Activated CD4-positive, alpha-beta T cell treated with anti-CD3 and anti-CD28 coated beads for 36 hours (primary cell): ENCODE data around the gene EGFL8. TPM values are rescaled to one million over a fixed set of nuclear protein-coding genes. Genes with fewer than 3 reads are reported as not detected.

Experiments used
- ATAC-seq: fragments of 200-7000 bp; cut with Tn5 transposase; one replicate; pipeline ENCODE4 v1.10.0; 2021; ENCODE audit warnings: mild to moderate bottlenecking, moderate library complexity
- CTCF ChIA-PET: fragments of 350-600 bp; sonication (Branson Sonifier 250); formaldehyde crosslinking; loops from one replicate; lab custom pipeline; 2021; ENCODE audit warnings: antibody characterized with exemption; lab: Charles Lee
- POLR2A ChIA-PET: fragments of 350-600 bp; sonication (Branson Sonifier 250); formaldehyde crosslinking; loops from one replicate; lab custom pipeline; 2021; ENCODE audit warnings: antibody characterized with exemption, inconsistent platforms; lab: Charles Lee
- DNase-seq: peaks from one replicate; pipeline ENCODE4 v3.0.0-alpha.2; 2020
- H3K27ac Mint-ChIP-seq: one replicate; pipeline ENCODE4 v1.8.0; 2021; ENCODE audit warnings: mixed read lengths
- H3K27me3 Mint-ChIP-seq: one replicate; pipeline ENCODE4 v1.8.0; 2021; ENCODE audit warnings: mixed read lengths
- H3K36me3 Mint-ChIP-seq: one replicate; pipeline ENCODE4 v1.8.0; 2021; ENCODE audit warnings: low read depth, mixed read lengths
- H3K4me1 Mint-ChIP-seq: one replicate; pipeline ENCODE4 v1.8.0; 2021; ENCODE audit warnings: mixed read lengths
- H3K4me3 Mint-ChIP-seq: one replicate; pipeline ENCODE4 v1.8.0; 2021; ENCODE audit warnings: mild to moderate bottlenecking, moderate library complexity, mixed read lengths
- H3K9me3 Mint-ChIP-seq: one replicate; pipeline ENCODE4 v1.8.0; 2021; ENCODE audit warnings: low read depth, mixed read lengths
- intact Hi-C, 2 experiments: fragments of 100-400 bp; cut with DNase I in 1 of 2; cut with micrococcal nuclease in 1 of 2; formaldehyde crosslinking; loops; one replicate each; pipeline versions ENCODE4 v1.14.2 to v1.15.1; 2022 to 2024; cut with DNase I, micrococcal nuclease
- total RNA-seq, 2 experiments: library from RNA; stranded (reverse); gene quantifications; one replicate each; pipeline ENCODE4 v1.2.3, GENCODE V29; 2021

EGFL8 gene
- total RNA-seq, 2 experiments from 2014 or later, result 9.1 to 10.9 TPM

GRCh38 chr6:32127717-32128592, 36.4 kb upstream of the EGFL8 start, which contains the start of gene ATF6B:
TSS of gene ATF6B (minus strand) at chr6:32128246. CDS start at chr6:32128207, 39 bp downstream.
- Mint-ChIP-seq H3K27me3 (no peaks in the 10 kb centered on the region), H3K27ac (peak within 1 kb of the TSS; percentile 98), H3K4me3 (peak within 1 kb of the TSS; percentile 99), H3K4me1 (peaks cover 39% of the 10 kb centered on the region), H3K36me3 (peaks cover 18% of the 10 kb centered on the region), H3K9me3 (no peaks in the 10 kb centered on the region)
- ATAC-seq (peak; percentile 91), DNase-seq (peak; percentile 99)
- CTCF ChIA-PET, result interaction anchor here (0.6 to 4.2 kb wide), 6 partner anchors 8 to 1946 kb away, joined by 3 to 36 read pairs (median 4); no protein-coding TSS in a partner anchor
- intact Hi-C loops, result loop anchor here (1.0 to 10.0 kb wide), 5 partner anchors 50 to 725 kb away; partner anchors contain the start of genes ATP6V1G2 (in 1 of the 2), DDX39B (in 1 of the 2), EHMT2 (in 1 of the 2) and NFKBIL1 (in 1 of the 2)
- POLR2A ChIA-PET, result interaction anchor here (0.6 to 2.2 kb wide), 11 partner anchors 9 to 844 kb away, joined by 3 to 8 read pairs (median 3); partner anchors contain the start of gene EHMT2

GRCh38 chr6:32128751-32129296, 35.6 kb upstream of the EGFL8 start:
- H3K4me3 Mint-ChIP-seq, result peak overlapping the region; percentile 99
- H3K4me1 Mint-ChIP-seq, result peaks cover 39% of the 10 kb centered on the region
- H3K27ac Mint-ChIP-seq, result peak overlapping the region; percentile 98
- H3K36me3 Mint-ChIP-seq, result peaks cover 16% of the 10 kb centered on the region
- ATAC-seq, result no peak
- no peaks in the 10 kb centered on the region for H3K9me3 Mint-ChIP-seq
- POLR2A ChIA-PET, result interaction anchor here (0.7 to 2.2 kb wide), 5 partner anchors 20 to 294 kb away, joined by 3 to 8 read pairs (median 4); partner anchors contain the start of gene EHMT2
- no peaks in the 10 kb centered on the region for H3K27me3 Mint-ChIP-seq
- CTCF ChIA-PET, result interaction anchor here (0.6 to 4.2 kb wide), 7 partner anchors 11 to 81 kb away, joined by 3 to 36 read pairs (median 4); partner anchors contain the start of gene GPSM3
- intact Hi-C loops, result loop anchor here (1.0 to 10.0 kb wide), 5 partner anchors 49 to 724 kb away; partner anchors contain the start of genes ATP6V1G2 (in 1 of the 2), DDX39B (in 1 of the 2), EHMT2 (in 1 of the 2) and NFKBIL1 (in 1 of the 2)
- DNase-seq, result no peak

GRCh38 chr6:32129297-32130088, 34.9 kb upstream of the EGFL8 start:
- Mint-ChIP-seq H3K4me1 (peaks cover 36% of the 10 kb centered on the region), H3K9me3 (no peaks in the 10 kb centered on the region), H3K36me3 (peaks cover 12% of the 10 kb centered on the region), H3K27me3 (no peaks in the 10 kb centered on the region), H3K4me3 (peak overlapping the region; percentile 99), H3K27ac (peak overlapping the region; percentile 97)
- ChIA-PET CTCF (interaction anchor here (0.6 to 4.2 kb wide), 9 partner anchors 12 to 82 kb away, joined by 3 to 36 read pairs (median 4); partner anchors contain the start of gene GPSM3), POLR2A (interaction anchor here (2.2 kb wide), 1 partner anchor 48 kb away, joined by 4 read pairs; no protein-coding TSS in a partner anchor)
- DNase-seq, result no peak
- no peak for ATAC-seq
- intact Hi-C loops, result loop anchor here (1.0 to 10.0 kb wide), 10 partner anchors 19 to 715 kb away; partner anchors contain the start of genes PPT2 (in 2 of the 2), ATP6V1G2 (in 1 of the 2), DDX39B (in 1 of the 2) and DXO (in 1 of the 2)

GRCh38 chr6:32131439-32131948, 32.9 kb upstream of the EGFL8 start:
- intact Hi-C loops, result loop anchor here in 1 of 2 experiments (2.0 kb wide), 1 partner anchor 713 kb away; the partner anchor contains the start of gene PSMB8
- Mint-ChIP-seq H3K36me3 (peaks cover 3% of the 10 kb centered on the region), H3K4me3 (no peak overlapping the region), H3K4me1 (peaks cover 28% of the 10 kb centered on the region), H3K27ac (no peak overlapping the region), H3K9me3 (no peaks in the 10 kb centered on the region), H3K27me3 (no peaks in the 10 kb centered on the region)
- ChIA-PET CTCF (interaction anchor here (0.8 to 2.0 kb wide), 6 partner anchors 9 to 64 kb away, joined by 3 to 6 read pairs (median 4); partner anchors contain the start of gene PRRT1), POLR2A (no interaction called here)
- ATAC-seq, result no peak
- no peak for DNase-seq

GRCh38 chr6:32132110-32132509, 32.3 kb upstream of the EGFL8 start:
- no peak overlapping the region for H3K4me3 Mint-ChIP-seq
- no peak overlapping the region for H3K27ac Mint-ChIP-seq
- DNase-seq, result no peak
- H3K27me3 Mint-ChIP-seq, result no peaks in the 10 kb centered on the region
- H3K36me3 Mint-ChIP-seq, result peaks cover under 1% of the 10 kb centered on the region
- H3K9me3 Mint-ChIP-seq, result no peaks in the 10 kb centered on the region
- intact Hi-C loops, result no loop called here
- ChIA-PET CTCF (interaction anchor here (0.8 to 1.4 kb wide), 3 partner anchors 8 to 20 kb away, joined by 3 to 5 read pairs (median 3); partner anchors contain the start of gene PRRT1), POLR2A (no interaction called here)
- no peak for ATAC-seq
- H3K4me1 Mint-ChIP-seq, result peaks cover 22% of the 10 kb centered on the region

- intact Hi-C loops, result no loop called here
- H3K36me3 Mint-ChIP-seq, result no peaks in the 10 kb centered on the region
- POLR2A ChIA-PET, result no interaction called here
- ATAC-seq, result no peak
- H3K9me3 Mint-ChIP-seq, result no peaks in the 10 kb centered on the region
- CTCF ChIA-PET, result no interaction called here
- H3K4me3 Mint-ChIP-seq, result no peak overlapping the region
- H3K27me3 Mint-ChIP-seq, result no peaks in the 10 kb centered on the region
- peaks cover 13% of the 10 kb centered on the region for H3K4me1 Mint-ChIP-seq
- no peak overlapping the region for H3K27ac Mint-ChIP-seq
- no peak for DNase-seq
Measured at GRCh38 chr6:32133786-32134185, 30.6 kb upstream of the EGFL8 start.

- intact Hi-C loops, result no loop called here
- CTCF ChIA-PET, result interaction anchor here (1.3 to 1.8 kb wide), 2 partner anchors 11 to 18 kb away, joined by 4 to 5 read pairs; no protein-coding TSS in a partner anchor
- ATAC-seq, result no peak
Measured at GRCh38 chr6:32137454-32137853, 26.9 kb upstream of the EGFL8 start.

GRCh38 chr6:32139590-32139989, 24.8 kb upstream of the EGFL8 start:
- Mint-ChIP-seq H3K27me3 (no peaks in the 10 kb centered on the region), H3K36me3 (no peaks in the 10 kb centered on the region), H3K4me3 (no peak overlapping the region), H3K9me3 (no peaks in the 10 kb centered on the region), H3K4me1 (no peaks in the 10 kb centered on the region), H3K27ac (no peak overlapping the region)
- ChIA-PET CTCF (interaction anchor here (1.3 kb wide), 1 partner anchor 8 kb away, joined by 3 read pairs; no protein-coding TSS in a partner anchor), POLR2A (interaction anchor here (0.7 kb wide), 1 partner anchor 166 kb away, joined by 3 read pairs; no protein-coding TSS in a partner anchor)
- intact Hi-C loops, result no loop called here
- DNase-seq (no peak), ATAC-seq (no peak)

More at GRCh38 chr6:32137454-32137853, 26.9 kb upstream of the EGFL8 start:
- H3K27ac Mint-ChIP-seq, result no peak overlapping the region
- no peak for DNase-seq
- no peaks in the 10 kb centered on the region for H3K27me3 Mint-ChIP-seq
- no peaks in the 10 kb centered on the region for H3K36me3 Mint-ChIP-seq
- H3K9me3 Mint-ChIP-seq, result no peaks in the 10 kb centered on the region
- POLR2A ChIA-PET, result no interaction called here
- no peak overlapping the region for H3K4me3 Mint-ChIP-seq
- H3K4me1 Mint-ChIP-seq, result no peaks in the 10 kb centered on the region

- intact Hi-C loops, result no loop called here
- H3K4me3 Mint-ChIP-seq, result no peak overlapping the region
- POLR2A ChIA-PET, result interaction anchor here (0.6 kb wide), 3 partner anchors 18 to 705 kb away, joined by 3 to 6 read pairs (median 5); no protein-coding TSS in a partner anchor
- CTCF ChIA-PET, result interaction anchor here (1.3 kb wide), 1 partner anchor 9 kb away, joined by 3 read pairs; no protein-coding TSS in a partner anchor
- ATAC-seq, result no peak
- no peaks in the 10 kb centered on the region for H3K36me3 Mint-ChIP-seq
- H3K27me3 Mint-ChIP-seq, result no peaks in the 10 kb centered on the region
- no peak overlapping the region for H3K27ac Mint-ChIP-seq
- no peaks in the 10 kb centered on the region for H3K4me1 Mint-ChIP-seq
- no peak for DNase-seq
- H3K9me3 Mint-ChIP-seq, result no peaks in the 10 kb centered on the region
Measured at GRCh38 chr6:32140420-32141046, 23.9 kb upstream of the EGFL8 start.
